Natural killer cell (primary cell): Measurements from ENCODE around the gene MARCHF3. TPM values are rescaled to one million over a fixed set of nuclear protein-coding genes. Genes with fewer than 3 reads are reported as not detected.

Source experiments
- ATAC-seq, 3 donors: fragments of 150-1000 bp in 2 of 3; fragments of 200-7000 bp in 1 of 3; cut with Tn5 transposase; 1 replicate in 1 of 3; 2 replicates in 2 of 3; pipeline ENCODE4 v1.10.0; 2021; ENCODE audit warnings: mild to moderate bottlenecking in 2 of 3, moderate library complexity in 2 of 3
- DNase-seq, 2 donors: peaks; one replicate each; pipeline versions ENCODE4 v3.0.0 to v3.0.0-alpha.2; 2013 to 2021; ENCODE audit warnings: mixed read lengths in 1 of 2
- H3K27ac ChIP-seq: one replicate; pipeline ENCODE4 v1.5.1; 2013; ENCODE audit warnings: mild to moderate bottlenecking, low read length
- H3K27me3 ChIP-seq: one replicate; pipeline ENCODE4 v1.6.1; 2013; ENCODE audit warnings: low read length; ENCODE audit not compliant: control insufficient read depth, insufficient read depth
- H3K36me3 ChIP-seq: one replicate; pipeline ENCODE4 v1.6.1; 2013; ENCODE audit warnings: low read length; ENCODE audit not compliant: control insufficient read depth, insufficient read depth
- H3K4me1 ChIP-seq: one replicate; pipeline ENCODE4 v1.6.1; 2013; ENCODE audit warnings: low read length; ENCODE audit not compliant: control insufficient read depth, insufficient read depth
- H3K4me3 ChIP-seq: one replicate; pipeline ENCODE4 v1.5.1; 2013; ENCODE audit warnings: low read length
- H3K9me3 ChIP-seq: one replicate; pipeline ENCODE4 v1.6.1; 2013; ENCODE audit warnings: low read length; ENCODE audit not compliant: control insufficient read depth, insufficient read depth
- H3K27ac Mint-ChIP-seq, 2 donors: one replicate each; pipeline ENCODE4 v1.8.0; 2022; ENCODE audit warnings: mild to moderate bottlenecking in 2 of 2, mixed read lengths in 2 of 2, moderate library complexity in 1 of 2
- H3K27me3 Mint-ChIP-seq, 2 donors: one replicate each; pipeline ENCODE4 v1.8.0; 2022; ENCODE audit warnings: low read depth in 2 of 2, mixed read lengths in 2 of 2
- H3K36me3 Mint-ChIP-seq: one replicate; pipeline ENCODE4 v1.8.0; 2022; ENCODE audit warnings: mixed read lengths
- H3K4me1 Mint-ChIP-seq, 2 donors: one replicate each; pipeline ENCODE4 v1.8.0; 2022; ENCODE audit warnings: mixed read lengths in 2 of 2
- H3K4me3 Mint-ChIP-seq: one replicate; pipeline ENCODE4 v1.8.0; 2022; ENCODE audit warnings: mild to moderate bottlenecking, moderate library complexity, mixed read lengths
- H3K9me3 Mint-ChIP-seq, 2 donors: one replicate each; pipeline ENCODE4 v1.8.0; 2022; ENCODE audit warnings: mixed read lengths in 2 of 2
- CTCF ChIP-seq: fragments of 200-600 bp; IDR thresholded peaks from one replicate; pipeline ENCODE4 v1.8.0; 2022; ENCODE audit warnings: antibody characterized with exemption
- WGBS: methylation state at CpG from one replicate; pipeline ENCODE4 v1.1.7; 2013; ENCODE audit warnings: missing lambda C conversion rate; ENCODE audit not compliant: insufficient coverage; 5-methylcytosine and 5-hydroxymethylcytosine counted together
- intact Hi-C: fragments of 100-400 bp; cut with micrococcal nuclease; formaldehyde crosslinking; loops from one replicate; pipeline ENCODE4 v1.14.2; 2022
- total RNA-seq, 4 donors: library from RNA; stranded (reverse); fragments of 120-200 nt in 1 of 4; gene quantifications; one replicate each; pipeline versions ENCODE4 v1.2.3 to v1.2.4, GENCODE V29; 2013 to 2022

Gene MARCHF3
- total RNA-seq, 3 donors from 2014 or later (not counting 1 experiment from before 2014, with no cell fraction given): 6.8 to 11.2 (median 8.9) TPM

- Mint-ChIP-seq H3K27ac (no peak overlapping the region), H3K36me3 (no peaks in the 10 kb centered on the region), H3K27me3 (no peaks in the 10 kb centered on the region), H3K9me3 (no peaks in the 10 kb centered on the region), H3K4me1 (no peaks in the 10 kb centered on the region), H3K4me3 (no peak overlapping the region)
- Histone ChIP-seq H3K36me3 (no peaks in the 10 kb centered on the region), H3K27ac (no peak overlapping the region), H3K27me3 (no peaks in the 10 kb centered on the region), H3K4me3 (no peak overlapping the region), H3K9me3 (no peaks in the 10 kb centered on the region), H3K4me1 (no peaks in the 10 kb centered on the region)
- DNase-seq: no peak
- TF ChIP-seq CTCF: no peak
- no peak for ATAC-seq
- 89% methylated on average over 8 of the region's 9 CpGs for WGBS
- intact Hi-C loops: no loop called here
These were observed 10.6 kb upstream of the MARCHF3 start for GRCh38 chr5:127040796-127041520.

GRCh38 chr5:127038550-127038949 lies 8.2 kb upstream of the MARCHF3 start:
- intact Hi-C loops: no loop called here
- no peak overlapping the region for H3K4me3 ChIP-seq
- no peaks in the 10 kb centered on the region for H3K36me3 ChIP-seq
- H3K27me3 ChIP-seq: no peaks in the 10 kb centered on the region
- no peak for TF ChIP-seq CTCF
- H3K27ac ChIP-seq: no peak overlapping the region
- Mint-ChIP-seq H3K27me3 (peaks cover 0 to 12% of the 10 kb centered on the region in 2 donors), H3K4me1 (no peaks in the 10 kb centered on the region), H3K9me3 (no peaks in the 10 kb centered on the region), H3K36me3 (no peaks in the 10 kb centered on the region), H3K4me3 (no peak overlapping the region), H3K27ac (no peak overlapping the region)
- 90% methylated on average over 3 of the region's 4 CpGs for WGBS
- DNase-seq (no peak), ATAC-seq (no peak)
- H3K9me3 ChIP-seq: no peaks in the 10 kb centered on the region
- no peaks in the 10 kb centered on the region for H3K4me1 ChIP-seq

GRCh38 chr5:127031863-127032232 lies 1.5 kb upstream of the MARCHF3 start:
- no peak overlapping the region for H3K4me3 ChIP-seq
- intact Hi-C loops: loop anchor here (2.0 to 5.0 kb wide), 3 partner anchors 41 to 1050 kb away; partner anchors contain the start of genes C5orf63 and SLC12A2

More at GRCh38 chr5:127031863-127032232, 1.5 kb upstream of the MARCHF3 start:
- peak overlapping the region; percentile 88 for H3K4me3 Mint-ChIP-seq
- Histone ChIP-seq H3K27me3 (peaks cover 3% of the 10 kb centered on the region), H3K9me3 (no peaks in the 10 kb centered on the region), H3K36me3 (no peaks in the 10 kb centered on the region), H3K27ac (no peak overlapping the region), H3K4me1 (peaks cover 22% of the 10 kb centered on the region)
- DNase-seq (no peak), ATAC-seq (no peak)
- H3K27me3 Mint-ChIP-seq: peaks cover 0 to 26% of the 10 kb centered on the region in 2 donors
- no peaks in the 10 kb centered on the region for H3K36me3 Mint-ChIP-seq
- WGBS: 90% methylated on average over 2 of the region's 2 CpGs
- peak overlapping the region; percentile 77 to 82 for H3K27ac Mint-ChIP-seq
- peaks cover 14 to 24% of the 10 kb centered on the region in 2 donors for H3K4me1 Mint-ChIP-seq
- no peak for TF ChIP-seq CTCF
- H3K9me3 Mint-ChIP-seq: no peaks in the 10 kb centered on the region
